Neural crest cell (in vitro differentiated cells): Measurements from ENCODE around the gene ACTRT2. TPM values are rescaled to one million over a fixed set of nuclear protein-coding genes. Genes with fewer than 3 reads are reported as not detected.

Experiments used
- DNase-seq: peaks from one replicate; pipeline ENCODE4 v3.0.0; 2021; ENCODE audit warnings: low read depth, mixed read lengths, low spot score
- H3K27ac Mint-ChIP-seq: one replicate; pipeline ENCODE4 v1.8.0; 2021; ENCODE audit warnings: mild to moderate bottlenecking, mixed read lengths; ENCODE audit not compliant: unreplicated experiment
- H3K27me3 Mint-ChIP-seq: 2 replicates; pipeline ENCODE4 v1.8.0; 2021; ENCODE audit warnings: low read depth, mild to moderate bottlenecking, mixed read lengths
- H3K36me3 Mint-ChIP-seq: 2 replicates; pipeline ENCODE4 v1.8.0; 2021; ENCODE audit warnings: low read depth, mild to moderate bottlenecking, mixed read lengths
- H3K4me1 Mint-ChIP-seq: 2 replicates; pipeline ENCODE4 v1.8.0; 2021; ENCODE audit warnings: mixed read lengths
- H3K4me3 Mint-ChIP-seq: one replicate; pipeline ENCODE4 v1.8.0; 2021; ENCODE audit warnings: mild to moderate bottlenecking, mixed read lengths
- H3K9me3 Mint-ChIP-seq: 2 replicates; pipeline ENCODE4 v1.8.0; 2021; ENCODE audit warnings: mixed read lengths
- CTCF ChIP-seq: fragments of 200-600 bp; sonication (generic); conservative IDR thresholded peaks from 2 replicates; pipeline ENCODE4 v1.5.0; 2021; ENCODE audit warnings: antibody characterized with exemption, mild to moderate bottlenecking
- total RNA-seq: library from RNA; stranded (reverse); gene quantifications from 2 replicates; pipeline ENCODE4 v1.2.1, GENCODE V29; 2021

ACTRT2 gene
- total RNA-seq, 1 donor from 2014 or later, result not detected

DNA sequence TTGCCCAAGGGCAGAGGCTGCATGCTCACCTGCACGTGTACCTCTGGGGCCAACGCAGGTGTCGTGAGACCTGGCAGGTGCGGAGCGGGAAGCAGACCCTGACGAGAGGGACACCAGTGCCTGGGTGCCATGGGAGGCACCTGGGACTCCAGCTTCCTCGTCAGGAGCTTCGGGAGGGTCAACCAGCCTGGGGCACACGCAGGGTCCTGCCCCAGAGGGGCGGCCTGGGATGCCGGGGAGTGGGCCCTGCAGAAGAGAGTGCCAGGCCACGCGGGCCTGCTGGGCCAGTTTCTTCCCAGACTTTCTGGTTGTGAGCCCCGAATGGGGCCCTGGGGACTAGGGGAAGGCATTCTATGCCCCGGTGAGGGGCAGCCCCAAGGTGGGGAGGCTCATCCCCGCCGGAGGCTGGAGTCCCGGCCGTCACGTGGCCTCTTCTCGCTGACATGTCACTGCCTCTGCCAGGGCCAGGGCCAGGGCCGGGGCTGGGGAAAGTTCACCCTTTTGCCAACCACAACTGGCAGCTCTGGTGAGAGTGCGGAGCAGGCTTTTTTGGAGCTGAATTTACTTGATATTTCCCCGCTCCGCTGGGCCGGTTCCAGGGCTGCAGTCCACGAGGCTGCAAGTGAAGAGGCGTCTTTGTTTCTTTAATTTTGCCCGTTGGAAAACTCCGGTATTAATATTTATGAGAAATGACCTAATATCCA lies 38.5 kb upstream of the ACTRT2 start:
- no peak overlapping the region for H3K4me3 Mint-ChIP-seq
- H3K27ac Mint-ChIP-seq, result no peak overlapping the region
- H3K9me3 Mint-ChIP-seq, result peaks cover 10% of the 10 kb centered on the region
- no peak for DNase-seq
- TF ChIP-seq CTCF, result no peak
- H3K27me3 Mint-ChIP-seq, result no peaks in the 10 kb centered on the region
- H3K36me3 Mint-ChIP-seq, result peaks cover 11% of the 10 kb centered on the region
- H3K4me1 Mint-ChIP-seq, result no peaks in the 10 kb centered on the region

DNA sequence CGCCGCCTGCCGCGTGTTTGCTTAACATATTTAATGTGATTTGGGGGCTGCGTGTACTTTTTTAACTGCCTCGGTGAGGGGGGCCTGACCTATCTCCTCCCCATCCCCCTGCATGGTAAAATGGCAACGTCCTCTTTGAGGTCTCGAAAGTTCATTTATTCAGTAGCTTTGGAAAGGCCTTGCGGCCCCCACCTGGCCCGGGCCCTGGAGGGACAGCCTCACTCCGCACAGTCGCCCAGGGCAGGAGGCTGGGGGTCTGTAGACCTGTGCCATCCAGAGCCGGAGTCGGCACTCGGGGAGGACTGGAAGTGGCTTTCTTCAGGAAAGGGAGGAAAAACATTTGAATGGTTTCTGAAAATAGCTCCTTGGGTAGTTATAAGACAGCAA lies 38.0 kb upstream of the ACTRT2 start:
- no peak overlapping the region for H3K27ac Mint-ChIP-seq
- H3K36me3 Mint-ChIP-seq, result peaks cover 11% of the 10 kb centered on the region
- no peak overlapping the region for H3K4me3 Mint-ChIP-seq
- no peak for DNase-seq
- H3K4me1 Mint-ChIP-seq, result no peaks in the 10 kb centered on the region
- H3K27me3 Mint-ChIP-seq, result no peaks in the 10 kb centered on the region
- TF ChIP-seq CTCF, result no peak
- H3K9me3 Mint-ChIP-seq, result peaks cover 10% of the 10 kb centered on the region

DNA sequence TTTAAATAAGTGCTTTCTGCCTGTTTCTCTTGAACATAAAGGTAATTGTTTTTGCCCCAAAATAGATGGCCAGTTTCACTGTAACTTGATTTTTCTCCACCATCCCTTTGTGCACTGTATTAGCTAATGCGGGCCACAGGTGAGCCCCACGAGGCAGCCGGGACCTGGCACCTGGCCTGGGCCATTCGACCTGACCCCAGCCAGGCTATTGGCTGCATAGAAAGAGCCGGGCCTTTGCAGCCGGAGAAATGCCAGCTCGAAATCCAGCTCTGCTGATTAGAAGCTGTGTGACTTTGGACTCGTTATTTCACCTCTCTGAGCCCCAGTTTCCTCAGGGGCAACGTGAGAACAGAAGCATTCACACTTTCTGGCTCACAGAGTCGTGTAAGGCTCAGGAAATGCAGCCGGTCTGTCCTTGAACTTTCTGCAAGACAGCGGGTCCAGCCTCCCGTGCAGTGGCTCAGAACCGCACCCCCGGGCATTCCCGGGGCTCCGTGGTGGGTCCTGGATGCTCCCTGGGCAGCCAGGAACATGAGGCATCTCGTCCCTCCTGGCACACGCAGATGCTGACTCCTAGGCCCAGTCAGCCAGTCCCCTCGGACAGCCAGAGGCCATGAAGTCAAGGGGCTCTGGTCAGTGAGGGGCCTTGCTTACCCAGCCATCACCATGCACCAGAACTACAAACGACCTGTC lies 37.4 kb upstream of the ACTRT2 start:
- Mint-ChIP-seq H3K36me3 (peaks cover 11% of the 10 kb centered on the region), H3K9me3 (peaks cover 10% of the 10 kb centered on the region), H3K27ac (no peak overlapping the region), H3K27me3 (no peaks in the 10 kb centered on the region), H3K4me1 (no peaks in the 10 kb centered on the region), H3K4me3 (no peak overlapping the region)
- DNase-seq, result no peak
- TF ChIP-seq CTCF, result no peak

DNA sequence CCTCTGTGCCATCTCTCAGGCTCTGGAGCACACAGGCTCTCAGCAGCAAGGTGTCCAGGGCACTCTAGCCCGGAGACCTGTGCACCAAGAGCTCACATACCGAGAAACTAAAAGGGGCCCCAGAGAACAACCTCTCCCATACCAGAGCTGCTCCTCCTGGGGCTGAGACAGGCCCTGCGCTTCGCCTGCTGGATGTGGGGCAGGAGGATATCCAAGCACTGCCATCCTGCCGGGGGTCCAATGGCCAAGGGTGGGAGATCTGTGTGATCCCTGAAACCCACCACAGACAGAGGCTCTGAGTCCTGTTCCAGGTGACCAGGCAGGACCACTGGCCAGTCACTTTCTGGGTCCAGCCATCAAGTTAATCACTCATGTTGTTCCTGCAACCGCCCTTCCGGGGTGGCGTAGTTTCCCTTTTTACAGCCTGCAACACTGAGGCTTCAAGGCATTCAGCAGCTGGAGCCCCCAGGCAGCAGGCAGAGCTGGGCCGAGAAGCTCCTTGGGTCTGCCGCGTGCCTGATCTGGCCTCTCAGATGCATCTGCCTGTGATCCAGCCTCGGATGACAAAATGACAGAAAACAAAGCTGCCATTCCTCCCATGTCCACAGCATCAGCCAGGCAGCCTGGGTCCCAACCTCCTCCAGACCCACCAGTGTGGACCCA lies 36.7 kb upstream of the ACTRT2 start:
- Mint-ChIP-seq H3K4me1 (no peaks in the 10 kb centered on the region), H3K27ac (no peak overlapping the region), H3K4me3 (no peak overlapping the region), H3K36me3 (peaks cover 11% of the 10 kb centered on the region), H3K9me3 (peaks cover 15% of the 10 kb centered on the region), H3K27me3 (no peaks in the 10 kb centered on the region)
- TF ChIP-seq CTCF, result no peak
- DNase-seq, result no peak

GRCh38 chr1:2985067-2985561 lies 36.2 kb upstream of the ACTRT2 start:
- H3K4me1 Mint-ChIP-seq, result no peaks in the 10 kb centered on the region
- H3K36me3 Mint-ChIP-seq, result peaks cover 11% of the 10 kb centered on the region
- peaks cover 15% of the 10 kb centered on the region for H3K9me3 Mint-ChIP-seq
- no peak overlapping the region for H3K27ac Mint-ChIP-seq
- no peak for TF ChIP-seq CTCF
- H3K4me3 Mint-ChIP-seq, result no peak overlapping the region
- no peaks in the 10 kb centered on the region for H3K27me3 Mint-ChIP-seq
- no peak for DNase-seq
